ENCODE measurements around the gene TNP2. TPM values are rescaled to one million over a fixed set of nuclear protein-coding genes. Genes with fewer than 3 reads are reported as not detected.

Gene TNP2
- total RNA-seq, 1 donor from 2014 or later, result not detected

DNA sequence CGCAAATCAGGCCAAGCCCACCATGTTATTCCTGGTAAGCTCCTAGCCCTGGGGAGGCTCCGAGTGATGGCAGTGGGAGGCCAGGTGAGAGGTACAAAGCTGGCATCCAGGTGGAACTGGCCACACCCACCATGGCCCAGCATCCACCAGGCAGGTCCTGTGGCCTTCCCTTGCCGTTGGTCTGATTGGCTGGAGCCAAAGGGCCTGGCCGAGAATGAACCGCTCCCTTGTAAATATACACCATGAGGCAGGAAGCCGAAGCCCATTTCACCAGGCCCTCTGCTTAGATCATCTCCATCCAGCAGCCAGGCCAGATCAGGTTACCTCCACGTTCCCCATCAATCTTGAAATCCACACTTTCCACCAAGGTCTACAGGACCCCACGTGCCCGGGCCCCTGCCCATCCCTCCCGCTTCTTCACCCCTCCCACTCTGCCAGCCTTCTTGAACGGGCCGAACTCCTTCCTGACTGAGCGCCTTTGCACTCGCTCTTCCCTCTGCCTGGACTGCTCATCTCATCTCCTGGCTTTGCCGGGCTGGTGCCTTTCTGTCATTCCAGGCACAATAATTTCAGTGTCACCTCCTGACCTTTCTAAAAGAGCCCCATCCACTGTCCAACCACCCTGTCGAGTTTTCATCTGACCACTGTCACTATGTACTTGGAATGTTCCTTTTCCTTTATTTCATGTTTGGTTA, 18.9 kb downstream of the TNP2 start:
- ATAC-seq, result no peak
- DNase-seq (ENCODE audit: low spot score), result no peak
- intact Hi-C loops (cut with DNase I), result loop anchor here (5.0 to 10.0 kb wide), 2 partner anchors 95 to 1408 kb away; partner anchors contain the start of gene RMI2

DNA sequence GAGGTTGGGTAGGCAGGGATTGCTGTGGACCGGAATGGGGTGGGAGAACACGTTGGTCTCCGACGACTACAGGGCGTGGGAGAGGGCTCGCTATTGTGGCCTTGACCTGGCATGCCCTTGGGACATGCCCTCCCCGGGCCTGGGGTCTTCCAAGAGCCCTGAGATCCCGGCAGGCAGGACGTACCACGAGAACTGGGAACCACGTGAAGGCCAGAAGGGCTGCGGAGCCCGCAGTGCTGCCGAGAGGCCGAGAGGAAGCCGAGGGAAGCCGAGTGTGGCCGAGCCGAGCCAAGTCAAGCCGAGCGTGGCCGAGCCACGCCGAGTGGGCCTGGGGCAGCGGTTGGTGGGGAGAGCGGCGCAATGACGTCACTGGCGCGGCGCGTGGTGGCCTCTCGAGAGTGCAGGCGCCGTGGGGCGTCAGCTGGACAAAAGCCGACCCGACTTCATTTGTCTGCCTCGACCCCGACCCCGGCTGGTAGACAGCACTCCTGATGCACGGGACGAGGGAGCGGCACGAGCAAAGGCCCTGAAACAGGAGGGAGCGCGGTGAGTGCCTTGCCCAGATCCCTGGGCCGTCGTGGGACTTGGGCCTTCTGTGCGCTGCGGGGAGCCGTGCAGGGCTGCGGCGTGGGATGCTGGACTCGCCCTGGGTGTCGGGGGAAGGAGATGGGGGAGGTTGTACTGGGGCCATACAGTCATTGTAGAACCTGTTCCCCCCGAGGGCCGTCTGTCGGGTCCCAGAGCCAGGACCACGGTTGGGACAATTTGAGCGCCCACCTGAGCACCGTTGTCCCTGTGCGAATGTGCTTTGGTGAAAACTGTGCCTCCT, 19.7 kb downstream of the TNP2 start:
- ATAC-seq, result no peak
- DNase-seq (ENCODE audit: low spot score), result no peak
- intact Hi-C loops (cut with DNase I), result loop anchor here (5.0 to 10.0 kb wide), 2 partner anchors 95 to 1407 kb away; partner anchors contain the start of gene RMI2

GRCh38 chr16:11248133-11248532, 21.0 kb downstream of the TNP2 start:
- intact Hi-C loops (cut with DNase I), result no loop called here
- no peak for DNase-seq (ENCODE audit: low spot score)
- ATAC-seq, result no peak

DNA sequence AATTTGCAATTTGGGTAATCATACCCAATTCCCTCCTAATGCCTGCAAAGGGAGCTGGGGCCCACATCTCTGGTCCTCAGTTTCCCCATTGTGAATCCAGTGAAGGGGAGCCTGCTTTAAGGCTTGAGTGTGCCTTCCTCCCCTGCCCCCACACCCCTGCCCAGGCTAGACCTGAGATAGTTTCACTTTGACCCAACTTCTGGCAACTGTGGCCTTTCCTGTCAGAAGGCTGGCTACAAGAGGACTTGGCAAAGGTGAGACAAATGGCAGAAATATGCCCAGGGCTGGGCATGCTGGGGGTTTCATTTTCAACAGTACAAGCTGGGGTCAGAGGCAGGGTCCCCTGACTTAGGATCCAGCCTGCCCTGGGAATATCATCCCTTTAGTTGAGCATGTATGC, 23.1 kb downstream of the TNP2 start:
- intact Hi-C loops (cut with DNase I), result no loop called here
- ATAC-seq (no peak), DNase-seq (ENCODE audit: low spot score) (no peak)

GRCh38 chr16:11245222-11245737, 23.8 kb downstream of the TNP2 start:
- no peak for ATAC-seq
- intact Hi-C loops (cut with DNase I), result no loop called here
- DNase-seq (ENCODE audit: low spot score), result no peak

DNA sequence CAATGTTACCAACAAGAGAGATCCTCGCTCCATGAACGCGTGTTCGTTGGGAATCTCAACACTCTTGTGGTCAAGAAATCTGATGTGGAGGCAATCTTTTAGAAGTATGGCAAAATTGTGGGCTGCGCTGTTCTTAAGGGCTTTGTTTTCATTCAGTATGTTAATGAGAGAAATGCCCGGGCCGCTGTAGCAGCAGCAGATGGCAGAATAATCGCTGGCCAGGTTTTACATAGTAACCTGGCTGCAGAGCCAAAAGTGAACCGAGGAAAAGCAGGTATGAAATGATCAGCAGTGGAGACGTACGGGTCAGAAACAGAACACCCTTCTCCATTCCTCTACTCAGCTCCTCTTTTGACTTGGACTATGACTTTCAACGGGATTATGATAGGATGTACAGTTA, 26.5 kb downstream of the TNP2 start:
- intact Hi-C loops (cut with DNase I), result no loop called here
- no peak for DNase-seq (ENCODE audit: low spot score)
- ATAC-seq, result no peak

- intact Hi-C loops (cut with DNase I), result no loop called here
These were observed 27.5 kb downstream of the TNP2 start for GRCh38 chr16:11241480-11242204.

DNA sequence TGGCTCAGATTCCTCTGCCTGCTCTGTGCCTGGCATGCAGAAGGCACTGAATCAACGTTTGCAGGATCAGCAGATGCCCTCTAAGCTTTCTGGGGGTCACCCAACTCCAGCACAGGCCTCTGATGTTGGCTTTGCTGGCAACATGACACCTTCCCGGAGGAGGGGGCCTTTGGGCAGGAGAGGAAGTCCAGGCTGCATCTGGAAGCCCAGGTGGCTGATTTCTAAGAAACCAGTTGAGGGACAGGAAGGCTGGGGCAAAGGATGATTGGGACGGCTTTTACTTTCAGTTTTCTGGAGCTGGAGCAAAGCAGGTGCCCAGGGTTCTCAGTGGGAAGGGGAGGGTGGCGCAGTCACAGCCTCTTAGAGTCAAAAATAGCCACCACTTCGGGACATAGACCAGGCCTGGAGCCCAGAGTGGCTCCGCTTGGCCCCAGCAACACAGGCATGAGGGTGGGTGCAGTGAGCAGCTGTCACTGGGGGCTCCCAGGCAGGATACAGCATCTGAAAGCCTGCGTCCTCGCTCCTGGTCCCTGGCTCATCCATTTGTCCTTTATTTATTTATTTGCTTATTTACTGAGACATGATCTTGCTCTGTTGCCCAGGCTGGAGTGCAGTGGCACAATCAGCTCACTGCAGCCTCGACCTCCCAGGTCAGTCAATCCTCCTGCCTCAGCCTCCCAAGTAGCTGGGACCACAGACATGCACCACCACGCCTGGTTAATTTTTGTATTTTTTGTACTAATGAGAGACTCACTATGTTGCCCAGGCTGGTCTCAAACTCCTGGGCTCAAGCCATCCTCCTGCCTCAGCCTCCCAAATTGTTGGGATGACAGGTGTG, 28.3 kb downstream of the TNP2 start:
- no peak for ATAC-seq
- no peak for DNase-seq (ENCODE audit: low spot score)
- intact Hi-C loops (cut with DNase I), result no loop called here

More at GRCh38 chr16:11241480-11242204, 27.5 kb downstream of the TNP2 start:
- no peak for ATAC-seq
- no peak for DNase-seq (ENCODE audit: low spot score)

- ATAC-seq, result no peak
- intact Hi-C loops (cut with DNase I), result no loop called here
- DNase-seq (ENCODE audit: low spot score), result no peak
These were observed 29.2 kb downstream of the TNP2 start for GRCh38 chr16:11239644-11240632.

GRCh38 chr16:11238272-11239202, 30.6 kb downstream of the TNP2 start:
- intact Hi-C loops (cut with DNase I), result no loop called here
- ATAC-seq (no peak), DNase-seq (ENCODE audit: low spot score) (no peak)

GRCh38 chr16:11236461-11237254, 32.5 kb downstream of the TNP2 start:
- ATAC-seq (no peak), DNase-seq (ENCODE audit: low spot score) (no peak)
- intact Hi-C loops (cut with DNase I), result no loop called here

DNA sequence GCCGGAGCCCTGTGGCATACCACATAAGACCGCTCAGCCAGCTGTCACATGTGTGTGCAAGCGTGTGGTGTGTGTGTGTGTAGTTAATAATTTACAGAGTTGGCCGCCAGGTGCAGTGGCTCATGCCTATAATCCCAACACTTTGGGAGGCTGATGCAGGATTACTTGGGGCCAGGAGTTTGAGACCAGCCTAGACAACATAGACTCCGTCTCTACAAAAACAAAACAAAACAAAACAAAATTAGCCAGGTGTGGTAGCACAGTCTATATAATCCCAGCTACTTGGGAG, 33.5 kb downstream of the TNP2 start:
- intact Hi-C loops (cut with DNase I), result no loop called here
- no peak for ATAC-seq
- DNase-seq (ENCODE audit: low spot score), result no peak

DNA sequence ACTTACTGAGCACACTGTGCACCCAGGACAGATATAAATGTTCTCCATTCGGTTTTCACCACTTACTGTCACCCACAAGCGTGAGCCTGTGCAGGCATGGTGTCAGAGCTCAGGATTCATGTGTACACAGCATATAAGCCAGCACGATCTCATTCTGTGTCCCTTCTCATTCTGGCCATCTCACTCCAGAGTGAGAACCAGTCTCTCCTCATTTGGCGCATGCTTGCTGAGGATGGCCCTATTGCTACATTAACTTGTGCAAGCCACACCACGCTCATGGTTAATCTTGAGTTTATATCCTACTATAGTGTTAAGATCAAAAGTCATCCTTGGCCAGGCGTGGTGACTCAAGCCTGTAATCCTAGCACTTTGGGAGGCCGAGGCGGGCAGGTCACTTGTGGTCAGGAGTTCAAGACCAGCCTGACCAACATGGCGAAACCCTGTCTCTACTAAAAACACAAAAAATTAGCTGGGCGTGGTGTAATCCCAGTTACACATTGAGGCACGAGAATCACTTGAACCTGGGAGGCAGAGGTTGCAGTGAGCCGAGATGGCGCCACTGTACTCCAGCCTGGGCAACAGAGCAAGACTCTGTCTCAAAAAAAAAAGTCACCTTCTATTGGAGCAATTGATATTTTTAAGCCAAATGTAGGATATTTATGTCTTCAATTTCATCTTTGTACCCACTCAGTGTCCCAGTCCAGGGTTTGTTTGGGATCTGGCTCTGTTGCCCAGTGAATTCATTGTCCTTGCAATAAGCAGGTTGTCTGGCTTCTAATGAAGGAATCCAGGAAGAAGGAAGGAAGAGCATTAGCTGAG, 34.0 kb downstream of the TNP2 start:
- DNase-seq (ENCODE audit: low spot score) (no peak), ATAC-seq (no peak)
- intact Hi-C loops (cut with DNase I), result no loop called here

DNA sequence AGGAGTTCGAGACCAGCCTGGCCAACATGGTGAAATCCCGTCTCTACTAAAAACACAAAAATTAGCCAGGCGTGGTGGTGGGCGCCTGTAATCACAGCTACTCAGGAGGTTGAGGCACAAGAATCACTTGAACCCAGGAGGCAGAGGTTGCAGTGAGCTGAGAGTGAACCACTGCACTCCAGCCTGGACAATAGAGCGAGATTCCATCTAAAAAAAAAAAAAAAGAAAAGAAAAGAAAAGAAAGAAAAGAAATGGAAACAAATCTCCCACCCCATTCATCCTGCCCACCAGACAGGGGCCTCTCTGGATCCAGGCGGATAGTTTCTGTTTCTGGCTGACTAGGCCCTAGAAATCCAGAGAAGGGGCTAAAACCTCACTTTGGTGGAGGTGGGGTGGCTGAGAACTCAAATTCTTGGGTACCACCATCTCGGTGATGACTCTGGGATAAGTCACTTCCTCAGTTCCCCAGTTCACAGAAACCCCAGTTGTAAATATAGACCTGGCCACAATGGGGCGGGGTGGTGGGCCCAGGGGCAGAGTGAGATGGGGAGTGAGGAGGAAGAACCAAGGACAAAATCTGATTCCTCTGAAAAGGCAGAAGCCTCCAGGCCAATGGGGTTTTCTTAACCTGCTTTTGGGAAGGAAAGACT, 35.3 kb downstream of the TNP2 start:
- DNase-seq (ENCODE audit: low spot score) (no peak), ATAC-seq (no peak)
- intact Hi-C loops (cut with DNase I), result no loop called here

Data from sciatic nerve (tissue), 2 donors.